Transverse colon (tissue), 4 donors: ENCODE data around the gene FLT1. TPM values are rescaled to one million over a fixed set of nuclear protein-coding genes. Genes with fewer than 3 reads are reported as not detected.

Experiments
- DNase-seq: peaks from one replicate; pipeline ENCODE4 v3.0.0-alpha.2; 2019
- H3K27ac ChIP-seq, 4 donors: fragments of 200-600 bp; sonication (generic); 2 replicates each; pipeline ENCODE4 v1.5.1; 2016 to 2018; ENCODE audit warnings: inconsistent platforms in 4 of 4
- H3K27me3 ChIP-seq: fragments of 200-600 bp; sonication (generic); 2 replicates; pipeline ENCODE4 v1.5.1; 2017; ENCODE audit warnings: inconsistent platforms
- H3K36me3 ChIP-seq, 4 donors: fragments of 200-600 bp; sonication (generic); 2 replicates each; pipeline ENCODE4 v1.5.1; 2017 to 2019; ENCODE audit warnings: inconsistent platforms in 4 of 4
- H3K4me1 ChIP-seq, 4 donors: fragments of 200-600 bp; sonication (generic); 2 replicates each; pipeline ENCODE4 v1.5.1; 2017 to 2020; ENCODE audit warnings: inconsistent platforms in 4 of 4
- H3K4me3 ChIP-seq, 4 donors: fragments of 200-600 bp; sonication (generic); 1 replicate in 1 of 4; 2 replicates in 3 of 4; pipeline versions ENCODE4 v1.5.1 to v1.6.1; 2017 to 2019; ENCODE audit warnings: inconsistent platforms in 4 of 4
- H3K9me3 ChIP-seq, 2 donors: fragments of 200-600 bp; sonication (generic); 2 replicates each; pipeline ENCODE4 v1.5.1; 2017 to 2019; ENCODE audit warnings: inconsistent platforms in 2 of 2
- CTCF ChIP-seq, 5 experiments: fragments of 200-600 bp in 3 of 5; fragments of 450-650 bp in 2 of 5; sonication (generic) in 3 of 5; IDR thresholded peaks; 1 replicate in 2 of 5; 2 replicates in 3 of 5; pipeline ENCODE4 v1.5.1; 2016 to 2017; ENCODE audit warnings: antibody characterized with exemption in 5 of 5, inconsistent platforms in 3 of 5, mild to moderate bottlenecking in 2 of 5, moderate library complexity in 1 of 5
- EP300 ChIP-seq: sonication (generic); formaldehyde crosslinking; IDR thresholded peaks from one replicate; pipeline ENCODE4 v1.6.1; 2017; ENCODE audit warnings: antibody characterized with exemption, low read depth
- POLR2A ChIP-seq: fragments of 450-650 bp; IDR thresholded peaks from one replicate; pipeline ENCODE4 v1.6.1; 2016; ENCODE audit warnings: antibody characterized with exemption, mild to moderate bottlenecking, moderate library complexity
- POLR2AphosphoS5 ChIP-seq, 3 donors: sonication (generic); formaldehyde crosslinking; IDR thresholded peaks; one replicate each; pipeline ENCODE4 v1.6.1; 2016; ENCODE audit warnings: antibody characterized with exemption in 3 of 3
- WGBS, 2 donors: methylation state at CpG; one replicate each; pipeline ENCODE4 v1.1.5; 2018; ENCODE audit warnings: low coverage in 1 of 2; 5-methylcytosine and 5-hydroxymethylcytosine counted together
- in situ Hi-C, 4 donors: fragments of 200-750 bp; cut with MboI; loops; one replicate each; pipeline versions ENCODE4 v1.15.0 to v1.15.1; 2017; ENCODE audit warnings: low sequenced_read_pairs in 3 of 4, low pct_ligation_motif_present in 1 of 4, low pct_unique_long_range_greater_than_20kb in 1 of 4
- intact Hi-C: fragments of 100-400 bp; cut with DNase I; formaldehyde crosslinking; loops from one replicate; pipeline ENCODE4 v1.15.1; 2023; ENCODE audit warnings: low total_unique reads
- total RNA-seq, 4 donors: library from RNA; depleted of rRNA; stranded (reverse); fragments of >200 nt; gene quantifications; one replicate each; pipeline ENCODE4 v1.1.0, GENCODE V29; 2016

Gene FLT1
- total RNA-seq, 4 donors from 2014 or later, result 2.6 to 8.4 (median 3.5) TPM

- no peaks in the 10 kb centered on the region for H3K9me3 ChIP-seq
- in situ Hi-C loops, result no loop called here
- intact Hi-C loops, result no loop called here
- no peaks in the 10 kb centered on the region for H3K36me3 ChIP-seq
- H3K27ac ChIP-seq, result no peak overlapping the region
- TF ChIP-seq CTCF (IDR thresholded peaks at IDR 0.05), result no peak
- TF ChIP-seq POLR2A, result no peak
- TF ChIP-seq POLR2AphosphoS5 (IDR thresholded peaks at IDR 0.05), result no peak
- TF ChIP-seq EP300, result no peak
- H3K27me3 ChIP-seq, result peaks cover 79% of the 10 kb centered on the region
- WGBS, 2 donors, result 12% methylated on average over 28 of the region's 33 CpGs; no CpG with 5 or more reads in 1 of the 2 donors
- no peak for DNase-seq
- H3K4me3 ChIP-seq, result peak overlapping the region in 2 of 4 donors; percentile 34 to 43
- H3K4me1 ChIP-seq, result peaks cover 0 to 23% (median 19%) of the 10 kb centered on the region in 4 donors
Measured at GRCh38 chr13:28495538-28496187, 735 bp upstream of the FLT1 start.

- WGBS, 2 donors, result 2% methylated on average over 30 of the region's 30 CpGs; no CpG with 5 or more reads in 1 of the 2 donors
- DNase-seq, result no peak
- Histone ChIP-seq H3K4me3 (peak overlapping the region; percentile 21 to 43 (median 28)), H3K36me3 (no peaks in the 10 kb centered on the region), H3K27ac (peak overlapping the region in 2 of 4 donors; percentile 3 to 11), H3K27me3 (peaks cover 91% of the 10 kb centered on the region), H3K9me3 (no peaks in the 10 kb centered on the region), H3K4me1 (peaks cover 0 to 23% (median 19%) of the 10 kb centered on the region in 4 donors)
- in situ Hi-C loops, result no loop called here
- intact Hi-C loops, result no loop called here
- TF ChIP-seq EP300 (no peak), POLR2A (no peak), CTCF (IDR thresholded peaks at IDR 0.05) (no peak), POLR2AphosphoS5 (IDR thresholded peaks at IDR 0.05) (no peak)
Measured at GRCh38 chr13:28494504-28494777, 487 bp downstream of the FLT1 start.

GRCh38 chr13:28493740-28494503 is 1.0 kb downstream of the FLT1 start:
- DNase-seq, result no peak
- WGBS, 2 donors, result 11 to 24% methylated on average over 5 to 48 of the region's 60 CpGs
- Histone ChIP-seq H3K27ac (peak overlapping the region in 1 of 4 donors; percentile 3), H3K27me3 (peaks cover 94% of the 10 kb centered on the region), H3K4me3 (peak overlapping the region in 3 of 4 donors; percentile 21 to 43 (median 34)), H3K36me3 (no peaks in the 10 kb centered on the region), H3K4me1 (peaks cover 0 to 23% (median 19%) of the 10 kb centered on the region in 4 donors), H3K9me3 (no peaks in the 10 kb centered on the region)
- in situ Hi-C loops, result no loop called here
- intact Hi-C loops, result no loop called here
- TF ChIP-seq CTCF (IDR thresholded peaks at IDR 0.05), result no peak
- TF ChIP-seq EP300, result no peak
- no peak for TF ChIP-seq POLR2A
- TF ChIP-seq POLR2AphosphoS5 (IDR thresholded peaks at IDR 0.05), result no peak

GRCh38 chr13:28492569-28493367 is 2.2 kb downstream of the FLT1 start:
- no peak for DNase-seq
- Histone ChIP-seq H3K36me3 (no peaks in the 10 kb centered on the region), H3K27me3 (peaks cover 87% of the 10 kb centered on the region), H3K27ac (no peak overlapping the region), H3K4me3 (peak overlapping the region in 1 of 4 donors; percentile 43), H3K9me3 (no peaks in the 10 kb centered on the region), H3K4me1 (peaks cover 0 to 23% (median 19%) of the 10 kb centered on the region in 4 donors)
- no peak for TF ChIP-seq EP300
- TF ChIP-seq POLR2AphosphoS5 (IDR thresholded peaks at IDR 0.05), result no peak
- TF ChIP-seq CTCF (IDR thresholded peaks at IDR 0.05), result no peak
- TF ChIP-seq POLR2A, result no peak
- WGBS, 2 donors, result 46 to 47% methylated on average over 8 to 10 of the region's 10 CpGs
- intact Hi-C loops, result no loop called here
- in situ Hi-C loops, result no loop called here
